Neural cell (in vitro differentiated cells): ENCODE results near the gene ENOX1. TPM values are rescaled to one million over a fixed set of nuclear protein-coding genes. Genes with fewer than 3 reads are reported as not detected.

Source experiments
- polyA plus RNA-seq: library from polyadenylated mRNA; depleted of rRNA; stranded (reverse); fragments of >200 nt; gene quantifications from 2 replicates; pipeline ENCODE4 v1.2.3, GENCODE V29; 2014
- small RNA-seq, 3 experiments: library from RNA; depleted of rRNA; stranded (forward); fragments of <200 nt; gene quantifications; one replicate each; pipeline ENCODE3, GENCODE V24; 2012

Gene ENOX1
- polyA plus RNA-seq, 1 donor from 2014 or later: 42.6 TPM

Small RNA genes lying within 50 kb of the gene (small RNA-seq; reads per million reads assigned to genes)
- 0 reads per million in 3 experiments for gene AL162713.1

Other genes with a start within 250 kb of the ENOX1 start
- 0.14 and 0.79 TPM in 2 replicates for gene CCDC122, start 92.8 kb upstream of the ENOX1 start, polyA plus RNA-seq
- gene LACC1, start 92.9 kb upstream of the ENOX1 start, polyA plus RNA-seq: 2.2 and 2.5 TPM in 2 replicates